Activated CD8-positive, alpha-beta T cell treated with anti-CD3 and anti-CD28 coated beads for 36 hours (primary cell): Measurements from ENCODE around the gene FOXE3. TPM values are rescaled to one million over a fixed set of nuclear protein-coding genes. Genes with fewer than 3 reads are reported as not detected.
A peak's percentile ranks its signal among the peaks of the same experiment; 100 is the strongest.

ENCODE experiments used
- ATAC-seq: fragments of 200-7000 bp; cut with Tn5 transposase; one replicate; pipeline ENCODE4 v1.10.0; 2021; ENCODE audit warnings: mild to moderate bottlenecking, moderate library complexity
- CTCF ChIA-PET: fragments of 350-600 bp; sonication (Branson Sonifier 250); formaldehyde crosslinking; loops from one replicate; lab custom pipeline; 2021; ENCODE audit warnings: antibody characterized with exemption; lab: Charles Lee
- POLR2A ChIA-PET: fragments of 350-600 bp; sonication (Branson Sonifier 250); formaldehyde crosslinking; loops from one replicate; lab custom pipeline; 2021; ENCODE audit warnings: antibody characterized with exemption; lab: Charles Lee
- DNase-seq: peaks from one replicate; pipeline ENCODE4 v3.0.0-alpha.2; 2020
- H3K27ac Mint-ChIP-seq: one replicate; pipeline ENCODE4 v1.8.0; 2021; ENCODE audit warnings: mild to moderate bottlenecking, mixed read lengths
- H3K27me3 Mint-ChIP-seq: one replicate; pipeline ENCODE4 v1.8.0; 2021; ENCODE audit warnings: mixed read lengths
- H3K36me3 Mint-ChIP-seq: one replicate; pipeline ENCODE4 v1.8.0; 2021; ENCODE audit warnings: low read depth, mixed read lengths
- H3K4me1 Mint-ChIP-seq: one replicate; pipeline ENCODE4 v1.8.0; 2021; ENCODE audit warnings: low read depth, mixed read lengths
- H3K4me3 Mint-ChIP-seq: one replicate; pipeline ENCODE4 v1.8.0; 2021; ENCODE audit warnings: mild to moderate bottlenecking, moderate library complexity, mixed read lengths
- H3K9me3 Mint-ChIP-seq: one replicate; pipeline ENCODE4 v1.8.0; 2021; ENCODE audit warnings: mixed read lengths
- CTCF ChIP-seq: fragments of 200-600 bp; IDR thresholded peaks from one replicate; pipeline ENCODE4 v1.8.0; 2022; ENCODE audit warnings: antibody characterized with exemption, mild to moderate bottlenecking
- intact Hi-C: fragments of 100-400 bp; cut with micrococcal nuclease; formaldehyde crosslinking; loops from one replicate; pipeline ENCODE4 v1.10.0; 2022
- total RNA-seq, 2 experiments: library from RNA; stranded (reverse); gene quantifications; one replicate each; pipeline ENCODE4 v1.2.3, GENCODE V29; 2021

FOXE3 gene
- total RNA-seq, 2 experiments from 2014 or later = not detected

DNA sequence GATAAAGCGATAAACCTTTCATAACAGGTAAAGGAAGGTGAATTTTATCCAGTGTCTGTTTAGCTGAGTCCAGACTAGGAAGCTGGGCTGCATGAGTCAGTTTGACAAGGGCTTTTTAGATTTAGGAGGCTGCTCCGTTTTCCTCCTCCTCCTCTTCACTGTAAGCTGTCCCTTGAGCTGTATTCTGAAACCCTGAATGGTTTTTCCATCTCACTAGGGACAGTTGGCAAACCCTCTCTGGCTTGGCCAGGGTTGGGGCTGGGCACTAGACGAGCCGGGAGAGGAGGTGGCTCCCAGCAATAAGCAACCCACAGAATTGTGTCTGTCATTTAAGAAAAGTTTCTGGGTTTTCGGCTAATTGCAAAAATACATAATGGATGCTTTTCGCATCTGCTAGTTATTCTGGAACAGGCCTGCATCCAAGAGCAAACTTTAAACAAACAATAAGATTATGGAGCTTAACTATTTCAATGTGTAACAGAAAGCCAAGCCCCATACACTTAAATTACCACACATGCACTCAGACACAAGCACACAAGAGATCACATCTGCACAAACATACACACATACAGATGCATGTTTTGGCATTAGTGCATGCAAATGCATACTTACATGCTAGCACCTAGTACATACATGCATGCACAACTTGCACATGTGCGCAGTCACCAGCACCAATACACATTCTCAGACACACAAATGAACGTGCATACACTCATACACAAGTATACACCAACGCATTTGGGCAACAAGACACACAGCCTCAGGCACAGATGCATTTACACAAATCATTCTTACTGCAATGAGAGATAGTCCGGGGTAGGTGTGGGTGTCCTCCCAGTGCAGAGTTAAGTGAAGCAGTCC, 27.8 kb upstream of the FOXE3 start:
- Mint-ChIP-seq H3K27ac (no peak overlapping the region), H3K4me3 (no peak overlapping the region), H3K27me3 (no peaks in the 10 kb centered on the region), H3K9me3 (no peaks in the 10 kb centered on the region), H3K4me1 (no peaks in the 10 kb centered on the region), H3K36me3 (no peaks in the 10 kb centered on the region)
- intact Hi-C loops = no loop called here
- TF ChIP-seq CTCF = no peak
- no peak for ATAC-seq
- CTCF ChIA-PET = interaction anchor here (0.7 to 4.4 kb wide), 22 partner anchors 8 to 368 kb away, joined by 3 to 29 read pairs (median 6); partner anchors contain the start of gene FOXD2
- DNase-seq = no peak
- POLR2A ChIA-PET = no interaction called here

DNA sequence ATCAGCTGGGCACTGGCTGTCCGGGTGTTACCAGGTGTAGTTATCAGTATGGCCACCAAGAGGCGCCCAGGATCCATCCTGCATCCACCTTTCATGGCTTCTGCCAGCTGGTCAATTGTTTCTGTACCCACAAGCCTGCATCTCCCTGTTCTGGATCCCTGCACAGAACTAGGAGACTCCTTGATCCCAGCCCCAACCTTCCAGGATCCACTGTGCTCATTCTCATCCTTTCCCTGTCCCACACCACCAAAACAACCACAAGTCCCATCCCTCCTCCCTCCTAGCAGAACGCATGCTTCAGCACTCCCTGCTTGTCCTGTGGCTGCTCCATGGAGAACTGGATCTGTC, 27.2 kb upstream of the FOXE3 start:
- no peak overlapping the region for H3K27ac Mint-ChIP-seq
- no peak overlapping the region for H3K4me3 Mint-ChIP-seq
- CTCF ChIA-PET = interaction anchor here (0.7 to 4.4 kb wide), 25 partner anchors 8 to 367 kb away, joined by 3 to 29 read pairs (median 6); partner anchors contain the start of gene FOXD2
- intact Hi-C loops = no loop called here
- H3K9me3 Mint-ChIP-seq = no peaks in the 10 kb centered on the region
- peak; percentile 73 for DNase-seq
- POLR2A ChIA-PET = no interaction called here
- no peaks in the 10 kb centered on the region for H3K27me3 Mint-ChIP-seq
- no peaks in the 10 kb centered on the region for H3K4me1 Mint-ChIP-seq
- TF ChIP-seq CTCF = peak; percentile 65
- peak; percentile 89 for ATAC-seq
- H3K36me3 Mint-ChIP-seq = no peaks in the 10 kb centered on the region

DNA sequence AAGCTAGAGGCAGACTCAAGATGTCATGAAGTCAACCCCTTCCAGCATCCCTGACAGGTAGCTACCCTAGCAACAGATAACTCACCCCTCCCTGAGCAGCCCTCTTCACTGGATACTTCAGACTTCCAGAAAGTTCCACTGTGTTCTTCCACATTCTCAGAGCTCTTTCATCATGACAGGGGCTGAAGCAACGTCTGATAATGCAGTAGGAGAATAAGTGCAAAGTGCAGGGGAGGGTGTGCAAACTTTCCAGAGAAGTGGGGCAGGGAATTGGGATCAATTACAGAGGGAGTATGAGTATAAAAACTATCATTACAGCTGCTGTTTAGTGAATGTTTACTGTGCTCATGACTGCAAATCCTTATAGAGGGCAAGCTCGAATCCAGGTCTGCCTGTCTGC, 26.4 kb upstream of the FOXE3 start:
- no peak overlapping the region for H3K27ac Mint-ChIP-seq
- no peaks in the 10 kb centered on the region for H3K36me3 Mint-ChIP-seq
- ChIA-PET CTCF (interaction anchor here (0.9 to 4.4 kb wide), 14 partner anchors 9 to 338 kb away, joined by 3 to 29 read pairs (median 8); partner anchors contain the start of gene FOXD2), POLR2A (no interaction called here)
- TF ChIP-seq CTCF = no peak
- no peak overlapping the region for H3K4me3 Mint-ChIP-seq
- H3K4me1 Mint-ChIP-seq = no peaks in the 10 kb centered on the region
- peaks cover 2% of the 10 kb centered on the region for H3K27me3 Mint-ChIP-seq
- intact Hi-C loops = no loop called here
- no peaks in the 10 kb centered on the region for H3K9me3 Mint-ChIP-seq
- DNase-seq (no peak), ATAC-seq (no peak)

DNA sequence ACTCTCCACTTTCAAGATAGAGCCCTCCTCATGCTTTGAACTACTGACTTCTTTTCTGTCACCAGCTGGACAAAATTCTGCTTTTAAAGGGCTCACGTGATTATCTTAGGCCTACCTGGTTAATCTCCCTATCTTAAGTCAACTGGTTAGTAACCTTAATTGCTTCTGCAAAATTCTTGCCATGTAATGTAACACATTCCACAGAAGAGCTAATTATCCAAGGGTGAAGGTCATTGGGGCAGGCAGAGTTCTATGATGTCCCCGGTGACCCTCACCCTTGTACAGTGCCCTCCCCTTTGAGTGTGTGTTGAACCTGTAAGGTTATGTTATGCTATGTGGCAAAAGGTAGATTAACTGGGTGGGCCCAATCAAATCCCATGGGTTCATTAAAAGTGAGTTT, 25.2 kb upstream of the FOXE3 start:
- intact Hi-C loops = no loop called here
- Mint-ChIP-seq H3K36me3 (no peaks in the 10 kb centered on the region), H3K4me1 (no peaks in the 10 kb centered on the region), H3K4me3 (no peak overlapping the region), H3K27ac (no peak overlapping the region), H3K9me3 (no peaks in the 10 kb centered on the region), H3K27me3 (peaks cover 6% of the 10 kb centered on the region)
- ATAC-seq (no peak), DNase-seq (no peak)
- ChIA-PET CTCF (interaction anchor here (0.7 to 4.4 kb wide), 6 partner anchors 8 to 335 kb away, joined by 3 to 29 read pairs (median 9); partner anchors contain the start of gene FOXD2), POLR2A (no interaction called here)
- TF ChIP-seq CTCF = no peak

- Mint-ChIP-seq H3K4me1 (no peaks in the 10 kb centered on the region), H3K36me3 (no peaks in the 10 kb centered on the region), H3K27ac (no peak overlapping the region), H3K4me3 (no peak overlapping the region), H3K27me3 (peaks cover 11% of the 10 kb centered on the region), H3K9me3 (no peaks in the 10 kb centered on the region)
- ATAC-seq (no peak), DNase-seq (no peak)
- POLR2A ChIA-PET = interaction anchor here (1.0 kb wide), 1 partner anchor 214 kb away, joined by 3 read pairs; no protein-coding TSS in a partner anchor
- CTCF ChIA-PET = no interaction called here
- no peak for TF ChIP-seq CTCF
- intact Hi-C loops = no loop called here
Measured at GRCh38 chr1:47393141-47393540, 22.9 kb upstream of the FOXE3 start.
